Measurements from ENCODE around the gene FAM90A1.
"Not testable (repeated sequence)": the region's sequence is repeated elsewhere in the genome, so short reads cannot be mapped to it uniquely, and the experiment has no call there.

DNA sequence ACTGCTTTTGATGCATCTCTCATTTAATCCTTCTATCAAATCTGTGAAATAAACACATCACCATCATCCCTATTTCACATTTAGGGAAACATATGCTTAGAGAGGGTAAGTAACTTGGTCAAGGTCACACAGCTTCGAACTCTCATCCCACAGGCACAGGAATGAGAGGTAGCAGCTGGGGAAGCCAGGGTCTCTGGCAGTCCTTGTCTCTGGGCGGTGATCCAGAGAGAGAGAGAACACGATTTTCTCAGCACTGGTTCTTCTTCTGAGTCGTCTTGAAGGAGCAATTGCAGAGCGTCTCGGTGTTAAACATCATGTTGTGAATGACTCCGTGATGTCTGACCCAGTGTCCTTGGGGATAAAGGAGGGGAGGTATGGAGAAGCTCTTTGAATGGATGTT lies 36.8 kb upstream of the FAM90A1 start:
- TF ChIP-seq, protein P1, sequence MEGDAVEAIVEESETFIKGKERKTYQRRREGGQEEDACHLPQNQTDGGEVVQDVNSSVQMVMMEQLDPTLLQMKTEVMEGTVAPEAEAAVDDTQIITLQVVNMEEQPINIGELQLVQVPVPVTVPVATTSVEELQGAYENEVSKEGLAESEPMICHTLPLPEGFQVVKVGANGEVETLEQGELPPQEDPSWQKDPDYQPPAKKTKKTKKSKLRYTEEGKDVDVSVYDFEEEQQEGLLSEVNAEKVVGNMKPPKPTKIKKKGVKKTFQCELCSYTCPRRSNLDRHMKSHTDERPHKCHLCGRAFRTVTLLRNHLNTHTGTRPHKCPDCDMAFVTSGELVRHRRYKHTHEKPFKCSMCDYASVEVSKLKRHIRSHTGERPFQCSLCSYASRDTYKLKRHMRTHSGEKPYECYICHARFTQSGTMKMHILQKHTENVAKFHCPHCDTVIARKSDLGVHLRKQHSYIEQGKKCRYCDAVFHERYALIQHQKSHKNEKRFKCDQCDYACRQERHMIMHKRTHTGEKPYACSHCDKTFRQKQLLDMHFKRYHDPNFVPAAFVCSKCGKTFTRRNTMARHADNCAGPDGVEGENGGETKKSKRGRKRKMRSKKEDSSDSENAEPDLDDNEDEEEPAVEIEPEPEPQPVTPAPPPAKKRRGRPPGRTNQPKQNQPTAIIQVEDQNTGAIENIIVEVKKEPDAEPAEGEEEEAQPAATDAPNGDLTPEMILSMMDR (IDR thresholded peaks at IDR 0.05) = not testable (repeated sequence)
- not testable (repeated sequence) for TF ChIP-seq EP300 (IDR thresholded peaks at IDR 0.05); POLR2A (IDR thresholded peaks at IDR 0.05; ENCODE audit: low read depth); POLR2AphosphoS5 (IDR thresholded peaks at IDR 0.05)

Measured in esophagus muscularis mucosa (tissue), 4 donors.